GM12878 (cell line): ENCODE results near the gene DCLRE1B. TPM values are rescaled to one million over a fixed set of nuclear protein-coding genes. Genes with fewer than 3 reads are reported as not detected.
"Not testable (repeated sequence)": the region's sequence is repeated elsewhere in the genome, so short reads cannot be mapped to it uniquely, and the experiment has no call there.

Source experiments
- ATAC-seq: fragments of 200-7000 bp; cut with Tn5 transposase; 3 replicates; pipeline ENCODE4 v1.9.1; 2020; ENCODE audit warnings: mild to moderate bottlenecking, moderate library complexity
- BruUV-seq: library from RNA; stranded (reverse); fragments of 400-500 nt; replicated peaks from 2 replicates; lab custom pipeline; 2021; lab: Mats Ljungman, UMichigan
- CTCF ChIA-PET: fragments of 300-600 bp; sonication (Branson Sonifier 250); formaldehyde crosslinking; extraction: SDS; loops from one replicate; lab custom pipeline; 2021; ENCODE audit warnings: inconsistent platforms; lab: Yijun Ruan, JAX
- POLR2A ChIA-PET: fragments of 350-600 bp; formaldehyde crosslinking; extraction: SDS; loops from one replicate; lab custom pipeline; 2021; ENCODE audit warnings: inconsistent platforms; lab: Charles Lee
- RAD21 ChIA-PET: fragments of 300-600 bp; sonication (Branson Sonifier 250); formaldehyde crosslinking; loops from one replicate; lab custom pipeline; 2023; ENCODE audit warnings: antibody characterized with exemption; ENCODE audit not compliant: unreplicated experiment; lab: Charles Lee
- SMC1A ChIA-PET: fragments of 300-600 bp; sonication (Branson Sonifier 250); formaldehyde crosslinking; loops from one replicate; lab custom pipeline; 2023; ENCODE audit not compliant: unreplicated experiment, uncharacterized antibody; lab: Charles Lee
- DNase-seq: peaks from one replicate; pipeline ENCODE4 v3.0.0-alpha.2; 2011; ENCODE audit warnings: low read depth, low spot score
- FAIRE-seq: peaks from 3 replicates; lab custom pipeline; 2011; peaks lifted over from hg19 to GRCh38; lab: Jason Lieb, UNC
- H2AFZ ChIP-seq: 2 replicates; pipeline ENCODE4 v1.6.0; 2011; ENCODE audit warnings: low read depth, low read length, control low read depth; ENCODE audit not compliant: control insufficient read depth
- H3K27ac ChIP-seq: 2 replicates; pipeline ENCODE4 v1.5.1; 2011; ENCODE audit warnings: control low read depth; ENCODE audit not compliant: control insufficient read depth, insufficient read depth
- H3K27me3 ChIP-seq, 2 experiments: replicated peaks in 1 of 2; 2 replicates each; pipeline versions ENCODE4 v1.6.0 to v1.6.1; 2011; ENCODE audit warnings: low read length in 1 of 2; ENCODE audit not compliant: control insufficient read depth in 2 of 2, insufficient read depth in 2 of 2
- H3K36me3 ChIP-seq, 2 experiments: 2 replicates each; pipeline ENCODE4 v1.5.1; 2011; ENCODE audit warnings: low read length in 1 of 2; ENCODE audit not compliant: control insufficient read depth in 2 of 2, insufficient read depth in 2 of 2
- H3K4me1 ChIP-seq: 2 replicates; pipeline ENCODE4 v1.6.1; 2011; ENCODE audit warnings: mild to moderate bottlenecking, low read length, moderate library complexity, mixed read lengths; ENCODE audit not compliant: control insufficient read depth, insufficient read depth
- H3K4me2 ChIP-seq: 2 replicates; pipeline ENCODE4 v1.6.0; 2011; ENCODE audit warnings: control low read depth; ENCODE audit not compliant: control insufficient read depth, insufficient read depth
- H3K4me3 ChIP-seq: fragments of 200-600 bp; sonication (generic); 2 replicates; pipeline ENCODE4 v1.5.1; 2016
- H3K79me2 ChIP-seq: 2 replicates; pipeline ENCODE4 v1.6.0; 2011; ENCODE audit warnings: low read length; ENCODE audit not compliant: control insufficient read depth, insufficient read depth
- H3K9ac ChIP-seq: 2 replicates; pipeline ENCODE4 v1.8.0; 2011; ENCODE audit warnings: low read length, control low read depth, mixed read lengths; ENCODE audit not compliant: control insufficient read depth, insufficient read depth
- H3K9me3 ChIP-seq: replicated peaks from 3 replicates; pipeline ENCODE4 v1.5.1; 2011; ENCODE audit warnings: mild to moderate bottlenecking, low read length; ENCODE audit not compliant: control insufficient read depth, insufficient read depth
- H4K20me1 ChIP-seq: 2 replicates; pipeline ENCODE4 v1.6.0; 2011; ENCODE audit not compliant: control insufficient read depth, insufficient read depth
- FOXM1 ChIP-seq: IDR thresholded peaks from 2 replicates; pipeline ENCODE4 v1.6.1; 2012; ENCODE audit warnings: low read depth, mild to moderate bottlenecking, inconsistent platforms, low read length, moderate library complexity
- NR2F1 ChIP-seq: fragments of 450-650 bp; conservative IDR thresholded peaks from 2 replicates; pipeline ENCODE4 v1.6.1; 2017; ENCODE audit warnings: mild to moderate bottlenecking
- TBL1XR1 ChIP-seq: IDR thresholded peaks from 2 replicates; pipeline ENCODE4 v1.6.1; 2012; ENCODE audit warnings: low read depth, low read length, improper control_type of control experiment
- YY1 ChIP-seq: IDR thresholded peaks from 2 replicates; pipeline ENCODE4 v1.6.1; 2011; ENCODE audit warnings: low read depth, mild to moderate bottlenecking, low read length
- WGBS: methylation state at CpG from one replicate; pipeline ENCODE4 v1.1.6; 2016; ENCODE audit warnings: low lambda C conversion rate; ENCODE audit not compliant: insufficient replicate concordance, insufficient coverage; ENCODE audit errors: missing lambda C conversion rate; 5-methylcytosine and 5-hydroxymethylcytosine counted together
- in situ Hi-C: fragments of 300-500 bp; cut with MboI; formaldehyde crosslinking; loops from 9 replicates; pipeline ENCODE4 v1.14.3; 2018; ENCODE audit warnings: mixed read lengths
- intact Hi-C: fragments of 100-400 bp; cut with micrococcal nuclease; formaldehyde crosslinking; loops from one replicate; pipeline ENCODE4 v1.14.2; 2022; ENCODE audit not compliant: unreplicated experiment
- polyA plus RNA-seq, 11 experiments: library from polyadenylated mRNA; depleted of rRNA in 4 of 11; unstranded in 6 of 11; stranded (reverse) in 5 of 11; fragments of >200 nt; fragmentation: Nextera tagmentation in 4 of 11; fragmentation: Illumina TruSeq in 1 of 11; extraction: Ambion mirVana in 4 of 11; extraction: Trizol in 1 of 11; gene quantifications; 1 replicate in 1 of 11; 2 replicates in 10 of 11; pipeline versions ENCODE4 v1.2.1 to v1.2.3, GENCODE V29; 2011 to 2016; ENCODE audit warnings: inconsistent platforms in 2 of 11, missing spikeins in 2 of 11, low read depth in 1 of 11
- total RNA-seq, 4 experiments: library from RNA; depleted of rRNA in 3 of 4; stranded (reverse); fragments of >200 nt in 3 of 4; fragmentation: Illumina TruSeq in 1 of 4; extraction: Trizol in 1 of 4; gene quantifications; 2 replicates each; pipeline versions ENCODE4 v1.2.1 to v1.2.3, GENCODE V29; 2013 to 2021
- TF ChIP-seq, protein P1 (sequence below): fragments of 450-650 bp; IDR thresholded peaks from 2 replicates; pipeline ENCODE4 v1.6.1; 2017; ENCODE audit warnings: mild to moderate bottlenecking, moderate library complexity
- TF ChIP-seq, protein P2 (sequence below): fragments of 450-650 bp; IDR thresholded peaks from 2 replicates; pipeline ENCODE4 v1.6.1; 2016; ENCODE audit warnings: mild to moderate bottlenecking

Gene DCLRE1B
- total and polyA plus RNA-seq, 10 of the 15 experiments (the other 5 are each of a cell fraction or from before 2014, with no cell fraction given), result 5.4 to 18.3 (median 13.4) TPM

DNA sequence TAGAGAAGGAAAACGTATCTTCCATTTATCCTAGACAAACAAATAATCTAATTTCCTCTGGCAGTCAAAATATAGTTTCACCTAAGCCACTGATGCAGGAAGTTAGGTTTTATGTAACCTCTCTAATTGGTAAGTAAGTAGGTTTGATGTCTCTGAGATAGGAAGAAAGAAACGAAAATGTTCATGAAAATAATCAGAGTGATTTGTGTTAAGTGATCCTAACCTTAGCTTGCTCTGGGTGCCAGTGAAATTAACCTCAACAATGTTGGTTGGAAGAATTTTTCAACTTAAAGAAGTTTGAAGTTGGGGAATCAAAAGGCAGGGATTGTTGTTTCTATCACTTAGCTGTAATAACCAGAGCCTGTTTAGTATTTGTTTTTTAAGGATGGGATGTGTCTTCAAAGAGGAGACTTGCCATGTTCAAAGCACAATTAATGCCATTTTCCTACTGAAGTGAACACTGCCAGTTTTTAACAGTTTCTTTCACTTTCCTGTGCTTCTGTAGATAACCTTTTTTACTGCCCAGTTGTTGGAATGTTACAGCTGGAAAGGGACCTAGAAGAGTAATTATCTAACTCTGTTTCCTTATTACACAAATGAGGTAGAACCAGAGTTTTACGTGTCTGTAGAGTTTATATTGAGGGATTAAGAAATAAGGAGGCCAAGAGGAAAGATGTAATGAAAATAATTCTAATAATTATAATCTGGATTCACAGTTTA, 42.4 kb downstream of the DCLRE1B start (continued):
- TF ChIP-seq, protein P1, sequence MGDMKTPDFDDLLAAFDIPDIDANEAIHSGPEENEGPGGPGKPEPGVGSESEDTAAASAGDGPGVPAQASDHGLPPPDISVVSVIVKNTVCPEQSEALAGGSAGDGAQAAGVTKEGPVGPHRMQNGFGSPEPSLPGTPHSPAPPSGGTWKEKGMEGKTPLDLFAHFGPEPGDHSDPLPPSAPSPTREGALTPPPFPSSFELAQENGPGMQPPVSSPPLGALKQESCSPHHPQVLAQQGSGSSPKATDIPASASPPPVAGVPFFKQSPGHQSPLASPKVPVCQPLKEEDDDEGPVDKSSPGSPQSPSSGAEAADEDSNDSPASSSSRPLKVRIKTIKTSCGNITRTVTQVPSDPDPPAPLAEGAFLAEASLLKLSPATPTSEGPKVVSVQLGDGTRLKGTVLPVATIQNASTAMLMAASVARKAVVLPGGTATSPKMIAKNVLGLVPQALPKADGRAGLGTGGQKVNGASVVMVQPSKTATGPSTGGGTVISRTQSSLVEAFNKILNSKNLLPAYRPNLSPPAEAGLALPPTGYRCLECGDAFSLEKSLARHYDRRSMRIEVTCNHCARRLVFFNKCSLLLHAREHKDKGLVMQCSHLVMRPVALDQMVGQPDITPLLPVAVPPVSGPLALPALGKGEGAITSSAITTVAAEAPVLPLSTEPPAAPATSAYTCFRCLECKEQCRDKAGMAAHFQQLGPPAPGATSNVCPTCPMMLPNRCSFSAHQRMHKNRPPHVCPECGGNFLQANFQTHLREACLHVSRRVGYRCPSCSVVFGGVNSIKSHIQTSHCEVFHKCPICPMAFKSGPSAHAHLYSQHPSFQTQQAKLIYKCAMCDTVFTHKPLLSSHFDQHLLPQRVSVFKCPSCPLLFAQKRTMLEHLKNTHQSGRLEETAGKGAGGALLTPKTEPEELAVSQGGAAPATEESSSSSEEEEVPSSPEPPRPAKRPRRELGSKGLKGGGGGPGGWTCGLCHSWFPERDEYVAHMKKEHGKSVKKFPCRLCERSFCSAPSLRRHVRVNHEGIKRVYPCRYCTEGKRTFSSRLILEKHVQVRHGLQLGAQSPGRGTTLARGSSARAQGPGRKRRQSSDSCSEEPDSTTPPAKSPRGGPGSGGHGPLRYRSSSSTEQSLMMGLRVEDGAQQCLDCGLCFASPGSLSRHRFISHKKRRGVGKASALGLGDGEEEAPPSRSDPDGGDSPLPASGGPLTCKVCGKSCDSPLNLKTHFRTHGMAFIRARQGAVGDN, result no peak
- TF ChIP-seq YY1 (no peak), NR2F1 (no peak), TBL1XR1 (no peak), FOXM1 (no peak)
- TF ChIP-seq, protein P2, sequence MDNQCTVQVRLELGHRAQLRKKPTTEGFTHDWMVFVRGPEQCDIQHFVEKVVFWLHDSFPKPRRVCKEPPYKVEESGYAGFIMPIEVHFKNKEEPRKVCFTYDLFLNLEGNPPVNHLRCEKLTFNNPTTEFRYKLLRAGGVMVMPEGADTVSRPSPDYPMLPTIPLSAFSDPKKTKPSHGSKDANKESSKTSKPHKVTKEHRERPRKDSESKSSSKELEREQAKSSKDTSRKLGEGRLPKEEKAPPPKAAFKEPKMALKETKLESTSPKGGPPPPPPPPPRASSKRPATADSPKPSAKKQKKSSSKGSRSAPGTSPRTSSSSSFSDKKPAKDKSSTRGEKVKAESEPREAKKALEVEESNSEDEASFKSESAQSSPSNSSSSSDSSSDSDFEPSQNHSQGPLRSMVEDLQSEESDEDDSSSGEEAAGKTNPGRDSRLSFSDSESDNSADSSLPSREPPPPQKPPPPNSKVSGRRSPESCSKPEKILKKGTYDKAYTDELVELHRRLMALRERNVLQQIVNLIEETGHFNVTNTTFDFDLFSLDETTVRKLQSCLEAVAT, result no peak

DNA sequence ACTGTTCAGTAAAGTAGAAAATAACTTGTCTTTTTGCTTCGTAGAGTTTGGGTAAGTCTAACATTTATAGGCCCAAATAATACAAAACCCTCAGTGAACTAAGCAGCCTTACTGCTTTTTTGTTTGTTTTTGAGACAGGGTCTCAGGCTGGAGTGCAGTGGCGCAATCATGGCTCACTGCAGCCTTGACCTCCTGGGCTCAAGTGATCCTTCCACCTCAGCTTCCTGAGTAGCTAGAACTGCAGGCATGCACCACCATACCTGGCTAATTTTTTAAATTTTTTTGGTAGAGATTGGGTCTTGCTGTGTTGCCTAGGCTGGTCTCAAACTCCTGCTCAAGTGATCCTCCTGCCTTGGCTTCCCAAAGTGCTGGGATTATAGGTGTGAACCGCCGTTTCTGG, 43.0 kb downstream of the DCLRE1B start:
- DNase-seq, intact Hi-C loops, in situ Hi-C loops, H3K27me3 ChIP-seq, H3K4me3 ChIP-seq, BruUV-seq, H2AFZ ChIP-seq, H3K36me3 ChIP-seq, FAIRE-seq, ATAC-seq, H3K9ac ChIP-seq, H3K27ac ChIP-seq, H3K4me2 ChIP-seq, H3K9me3 ChIP-seq, H4K20me1 ChIP-seq: not testable (repeated sequence)
- 98% methylated on average over 4 of the region's 4 CpGs for WGBS
- ChIA-PET RAD21 (interaction anchor here (0.7 to 3.3 kb wide), 4 partner anchors 16 to 118 kb away, joined by 3 to 27 read pairs (median 3); partner anchors contain the start of gene HIPK1), CTCF (interaction anchor here (1.0 to 2.2 kb wide), 6 partner anchors 8 to 118 kb away, joined by 3 to 6 read pairs (median 4); no protein-coding TSS in a partner anchor), POLR2A (interaction anchor here (0.7 to 4.6 kb wide), 3 partner anchors 10 to 55 kb away, joined by 3 to 34 read pairs (median 5); partner anchors contain the start of gene HIPK1), SMC1A (interaction anchor here (0.9 to 6.4 kb wide), 11 partner anchors 9 to 154 kb away, joined by 3 to 99 read pairs (median 6); partner anchors contain the start of genes AP4B1, DCLRE1B, HIPK1 and RSBN1)
- Histone ChIP-seq H3K79me2 (peaks cover 47% of the 10 kb centered on the region), H3K4me1 (peaks cover 24% of the 10 kb centered on the region)
